Dermis microvascular lymphatic vessel endothelial cell (primary cell): ENCODE results near the gene MBIP. TPM values are rescaled to one million over a fixed set of nuclear protein-coding genes. Genes with fewer than 3 reads are reported as not detected.

ENCODE experiments used
- DNase-seq, 2 donors: peaks; one replicate each; pipeline versions ENCODE4 v3.0.0 to v3.0.0-alpha.2; 2010; ENCODE audit warnings: low read depth in 2 of 2
- total RNA-seq: library from RNA; depleted of rRNA; stranded (reverse); fragments of >200 nt; gene quantifications from 2 replicates; pipeline ENCODE4 v1.2.1, GENCODE V29; 2014

The MBIP gene
- total RNA-seq, 1 donor from 2014 or later, result 5.4 TPM

DNA sequence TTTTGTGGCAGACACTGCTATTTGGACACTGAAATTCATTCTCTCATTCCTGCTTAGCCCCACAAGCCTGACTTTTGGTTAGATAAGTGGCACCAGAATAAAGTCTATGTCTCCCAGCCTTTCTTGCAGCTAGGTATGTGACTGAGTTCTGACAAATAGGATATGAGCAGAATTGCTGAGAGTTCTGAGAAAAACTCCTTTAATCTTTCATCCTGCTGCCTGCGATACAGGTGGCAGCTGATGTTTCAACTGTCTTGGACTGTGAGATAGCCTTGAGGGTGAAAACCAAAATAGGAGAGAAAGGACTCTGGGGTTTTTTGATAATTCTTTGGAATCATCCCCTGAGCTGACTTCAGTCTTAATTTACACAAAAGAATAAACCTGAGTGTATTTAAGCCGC lies 55.8 kb downstream of the MBIP start:
- no peak for DNase-seq

DNA sequence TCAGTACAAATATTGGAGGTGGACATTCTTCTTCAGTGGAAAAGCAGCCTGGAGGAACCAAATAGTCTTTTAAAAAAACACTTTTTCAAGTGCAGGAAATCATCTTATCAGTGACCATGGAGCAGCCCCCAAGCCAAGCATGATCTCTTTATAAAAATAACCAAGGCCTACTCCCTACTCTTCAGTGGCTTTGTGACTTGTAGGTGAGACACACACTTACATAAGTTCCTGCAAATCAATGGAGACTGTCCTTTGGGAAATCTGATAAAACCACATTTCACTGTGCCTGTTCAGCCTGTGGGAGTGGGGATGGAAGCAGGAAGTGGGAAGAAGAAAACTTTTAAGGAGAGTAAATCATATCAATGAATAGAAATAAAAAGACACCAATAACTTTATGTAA lies 56.3 kb downstream of the MBIP start:
- DNase-seq, result no peak

DNA sequence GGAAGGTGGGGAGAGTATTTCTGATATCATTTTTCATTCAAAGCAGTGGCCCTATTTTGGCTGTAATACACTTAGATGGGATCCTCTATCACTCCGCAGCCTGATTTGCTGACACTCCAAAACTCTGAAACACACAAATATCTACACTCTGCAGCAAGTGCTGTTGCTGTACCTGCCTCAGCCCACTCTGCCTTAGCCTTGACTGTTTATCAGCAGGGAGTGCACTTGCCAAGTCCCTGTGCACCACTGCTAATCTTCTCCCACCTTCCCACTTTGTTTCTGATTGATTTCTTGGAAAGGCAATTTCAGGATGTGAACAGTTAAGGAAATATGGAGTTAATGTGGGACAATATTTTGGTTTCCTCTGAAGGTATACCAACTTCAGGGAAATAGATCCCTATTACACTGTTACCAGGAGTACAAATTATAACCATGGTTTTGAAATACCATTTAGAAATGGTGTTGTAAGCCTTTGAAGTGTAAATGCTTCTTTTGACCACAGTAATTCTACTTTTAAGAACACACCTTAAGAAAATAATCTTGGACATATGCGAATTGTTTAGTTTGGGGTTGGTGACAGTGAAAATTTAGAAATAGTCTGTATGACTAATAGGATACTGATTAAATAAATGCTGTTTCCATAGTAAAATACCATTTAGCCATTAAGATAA lies 59.3 kb downstream of the MBIP start:
- no peak for DNase-seq

DNA sequence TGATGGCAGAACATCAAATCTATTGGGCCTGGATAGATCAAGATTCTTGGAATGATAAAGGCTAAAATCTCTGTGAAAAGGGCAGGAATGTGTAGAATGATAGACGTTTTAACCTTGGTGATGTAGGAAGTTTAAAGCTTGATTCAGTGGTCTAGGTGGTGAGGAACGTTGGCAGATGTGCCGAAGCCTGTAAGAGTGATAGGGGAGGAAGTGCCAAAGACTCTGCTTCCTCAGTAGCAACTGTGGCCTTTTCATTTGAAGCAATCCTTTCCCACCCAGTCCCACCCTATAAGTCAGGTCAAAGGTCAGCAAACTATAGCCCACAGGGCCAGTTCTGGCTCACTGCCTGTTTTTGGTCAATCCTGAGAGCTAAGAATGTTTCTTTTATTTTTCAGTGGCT lies 62.2 kb downstream of the MBIP start:
- no peak for DNase-seq

DNA sequence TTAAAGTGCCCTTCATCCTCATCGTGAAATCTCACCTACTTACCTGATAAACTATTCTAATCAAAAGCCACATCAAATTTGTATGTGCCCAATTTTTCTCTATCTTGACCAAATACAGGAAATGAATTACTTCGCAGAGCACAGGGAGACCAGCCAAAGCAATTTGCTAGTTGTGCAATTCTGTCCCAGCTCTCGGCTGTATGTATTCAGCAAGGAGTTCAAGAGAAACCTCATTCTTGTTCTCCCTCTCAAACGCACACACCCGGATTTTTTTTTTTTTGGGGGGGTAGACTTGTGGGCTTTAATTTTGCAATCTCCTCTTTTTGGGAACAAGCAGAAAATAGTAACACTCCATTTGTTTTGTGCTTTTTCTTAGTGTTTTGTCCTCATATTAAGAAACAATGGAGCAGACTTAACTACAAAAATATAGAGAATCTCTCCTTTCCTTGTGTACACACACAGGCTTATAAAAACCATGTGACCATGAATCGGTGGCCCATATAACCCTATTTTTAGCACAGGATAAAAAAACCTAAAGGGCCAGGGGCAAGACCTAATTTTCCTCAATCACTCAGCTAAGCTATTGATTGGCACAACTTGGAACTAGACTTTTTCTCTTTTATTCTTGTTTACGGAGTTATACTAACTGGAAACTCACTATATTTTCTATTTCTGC lies 64.2 kb downstream of the MBIP start:
- DNase-seq, result no peak

DNA sequence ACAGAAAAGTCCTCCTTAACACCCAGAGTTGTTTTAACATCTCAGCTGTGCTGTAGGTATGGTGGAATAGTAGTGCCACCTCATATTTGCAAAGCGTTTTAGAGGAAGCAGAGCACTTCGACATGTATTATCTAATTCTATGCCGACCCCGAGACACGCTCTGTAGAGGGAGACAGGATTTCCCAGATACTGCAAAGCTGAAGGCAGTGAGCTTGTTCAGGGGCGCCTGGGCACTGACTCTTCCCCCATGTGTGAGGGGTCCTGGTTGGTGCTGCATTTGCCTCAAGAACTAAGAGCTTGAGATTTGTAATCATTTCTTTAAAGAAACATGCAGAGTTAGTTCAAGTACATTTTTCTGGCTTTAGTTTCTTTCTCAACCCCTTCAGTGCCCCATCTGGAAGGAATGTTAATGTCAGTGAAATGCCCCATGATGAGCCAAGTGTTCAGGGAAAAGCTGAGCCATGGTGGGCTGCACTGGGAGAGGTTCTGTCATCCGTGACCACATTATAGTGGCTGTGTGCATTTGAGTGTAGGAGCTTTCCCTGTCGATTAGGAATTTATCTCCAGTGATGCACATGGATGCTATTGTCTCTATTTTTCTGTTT lies 66.3 kb downstream of the MBIP start:
- no peak for DNase-seq

Other genes starting within 250 kb of the MBIP start
- gene PTCSC3, start 143.9 kb downstream of the MBIP start, total RNA-seq, result not detected in 2 replicates
- not detected in 2 replicates for gene NKX2-1, start 199.6 kb upstream of the MBIP start, total RNA-seq